Natural killer cell (primary cell): Measurements from ENCODE around the gene PCBP3. TPM values are rescaled to one million over a fixed set of nuclear protein-coding genes. Genes with fewer than 3 reads are reported as not detected.

Experiments used
- ATAC-seq, 3 donors: fragments of 150-1000 bp in 2 of 3; fragments of 200-7000 bp in 1 of 3; cut with Tn5 transposase; 1 replicate in 1 of 3; 2 replicates in 2 of 3; pipeline ENCODE4 v1.10.0; 2021; ENCODE audit warnings: mild to moderate bottlenecking in 2 of 3, moderate library complexity in 2 of 3
- DNase-seq, 2 donors: peaks; one replicate each; pipeline versions ENCODE4 v3.0.0 to v3.0.0-alpha.2; 2013 to 2021; ENCODE audit warnings: mixed read lengths in 1 of 2
- H3K27ac ChIP-seq: one replicate; pipeline ENCODE4 v1.5.1; 2013; ENCODE audit warnings: mild to moderate bottlenecking, low read length
- H3K27me3 ChIP-seq: one replicate; pipeline ENCODE4 v1.6.1; 2013; ENCODE audit warnings: low read length; ENCODE audit not compliant: control insufficient read depth, insufficient read depth
- H3K36me3 ChIP-seq: one replicate; pipeline ENCODE4 v1.6.1; 2013; ENCODE audit warnings: low read length; ENCODE audit not compliant: control insufficient read depth, insufficient read depth
- H3K4me1 ChIP-seq: one replicate; pipeline ENCODE4 v1.6.1; 2013; ENCODE audit warnings: low read length; ENCODE audit not compliant: control insufficient read depth, insufficient read depth
- H3K4me3 ChIP-seq: one replicate; pipeline ENCODE4 v1.5.1; 2013; ENCODE audit warnings: low read length
- H3K9me3 ChIP-seq: one replicate; pipeline ENCODE4 v1.6.1; 2013; ENCODE audit warnings: low read length; ENCODE audit not compliant: control insufficient read depth, insufficient read depth
- H3K27ac Mint-ChIP-seq, 2 donors: one replicate each; pipeline ENCODE4 v1.8.0; 2022; ENCODE audit warnings: mild to moderate bottlenecking in 2 of 2, mixed read lengths in 2 of 2, moderate library complexity in 1 of 2
- H3K27me3 Mint-ChIP-seq, 2 donors: one replicate each; pipeline ENCODE4 v1.8.0; 2022; ENCODE audit warnings: low read depth in 2 of 2, mixed read lengths in 2 of 2
- H3K36me3 Mint-ChIP-seq: one replicate; pipeline ENCODE4 v1.8.0; 2022; ENCODE audit warnings: mixed read lengths
- H3K4me1 Mint-ChIP-seq, 2 donors: one replicate each; pipeline ENCODE4 v1.8.0; 2022; ENCODE audit warnings: mixed read lengths in 2 of 2
- H3K4me3 Mint-ChIP-seq: one replicate; pipeline ENCODE4 v1.8.0; 2022; ENCODE audit warnings: mild to moderate bottlenecking, moderate library complexity, mixed read lengths
- H3K9me3 Mint-ChIP-seq, 2 donors: one replicate each; pipeline ENCODE4 v1.8.0; 2022; ENCODE audit warnings: mixed read lengths in 2 of 2
- WGBS: methylation state at CpG from one replicate; pipeline ENCODE4 v1.1.7; 2013; ENCODE audit warnings: missing lambda C conversion rate; ENCODE audit not compliant: insufficient coverage; 5-methylcytosine and 5-hydroxymethylcytosine counted together
- intact Hi-C: fragments of 100-400 bp; cut with micrococcal nuclease; formaldehyde crosslinking; loops from one replicate; pipeline ENCODE4 v1.14.2; 2022
- total RNA-seq, 4 donors: library from RNA; stranded (reverse); fragments of 120-200 nt in 1 of 4; gene quantifications; one replicate each; pipeline versions ENCODE4 v1.2.3 to v1.2.4, GENCODE V29; 2013 to 2022
- TF ChIP-seq, protein P1 (sequence below): fragments of 200-600 bp; IDR thresholded peaks from one replicate; pipeline ENCODE4 v1.8.0; 2022; ENCODE audit warnings: antibody characterized with exemption

Gene PCBP3
- total RNA-seq, 3 donors from 2014 or later (not counting 1 experiment from before 2014, with no cell fraction given), result 0.50 to 3.0 (median 0.52) TPM

- intact Hi-C loops, result no loop called here
- H3K36me3 ChIP-seq, result no peaks in the 10 kb centered on the region
- H3K4me3 ChIP-seq, result no peak overlapping the region
- ATAC-seq (no peak), DNase-seq (no peak)
- Mint-ChIP-seq H3K36me3 (no peaks in the 10 kb centered on the region), H3K27me3 (peaks cover 15 to 18% of the 10 kb centered on the region in 2 donors), H3K4me1 (peaks cover 0 to 10% of the 10 kb centered on the region in 2 donors), H3K4me3 (no peak overlapping the region), H3K27ac (no peak overlapping the region), H3K9me3 (no peaks in the 10 kb centered on the region)
- no peak overlapping the region for H3K27ac ChIP-seq
- TF ChIP-seq, protein P1, sequence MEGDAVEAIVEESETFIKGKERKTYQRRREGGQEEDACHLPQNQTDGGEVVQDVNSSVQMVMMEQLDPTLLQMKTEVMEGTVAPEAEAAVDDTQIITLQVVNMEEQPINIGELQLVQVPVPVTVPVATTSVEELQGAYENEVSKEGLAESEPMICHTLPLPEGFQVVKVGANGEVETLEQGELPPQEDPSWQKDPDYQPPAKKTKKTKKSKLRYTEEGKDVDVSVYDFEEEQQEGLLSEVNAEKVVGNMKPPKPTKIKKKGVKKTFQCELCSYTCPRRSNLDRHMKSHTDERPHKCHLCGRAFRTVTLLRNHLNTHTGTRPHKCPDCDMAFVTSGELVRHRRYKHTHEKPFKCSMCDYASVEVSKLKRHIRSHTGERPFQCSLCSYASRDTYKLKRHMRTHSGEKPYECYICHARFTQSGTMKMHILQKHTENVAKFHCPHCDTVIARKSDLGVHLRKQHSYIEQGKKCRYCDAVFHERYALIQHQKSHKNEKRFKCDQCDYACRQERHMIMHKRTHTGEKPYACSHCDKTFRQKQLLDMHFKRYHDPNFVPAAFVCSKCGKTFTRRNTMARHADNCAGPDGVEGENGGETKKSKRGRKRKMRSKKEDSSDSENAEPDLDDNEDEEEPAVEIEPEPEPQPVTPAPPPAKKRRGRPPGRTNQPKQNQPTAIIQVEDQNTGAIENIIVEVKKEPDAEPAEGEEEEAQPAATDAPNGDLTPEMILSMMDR, result no peak
- no peaks in the 10 kb centered on the region for H3K9me3 ChIP-seq
- 100% methylated on average over 1 of the region's 1 CpG for WGBS
- no peaks in the 10 kb centered on the region for H3K4me1 ChIP-seq
- H3K27me3 ChIP-seq, result no peaks in the 10 kb centered on the region
These were observed 56.4 kb downstream of the PCBP3 start for GRCh38 chr21:45699966-45700365.

DNA sequence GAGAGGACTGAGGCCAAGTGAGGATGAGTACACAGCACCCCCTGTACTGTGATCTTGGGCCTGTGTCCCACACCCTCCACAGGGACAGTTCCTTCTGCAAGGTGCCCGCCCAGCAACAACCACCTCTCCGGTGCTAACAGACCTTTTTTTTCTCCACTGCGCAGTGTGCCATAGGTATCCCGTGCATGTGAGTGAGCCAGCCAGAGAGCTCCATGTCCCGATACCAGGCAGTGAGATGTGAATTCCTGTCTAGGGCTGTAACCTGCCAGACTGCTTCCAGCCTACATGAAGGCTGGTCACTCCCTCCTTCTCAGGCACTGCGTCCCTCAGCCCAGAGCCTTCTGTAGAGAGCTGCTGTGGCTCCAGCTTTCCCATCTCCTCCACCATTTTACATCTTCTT lies 56.9 kb downstream of the PCBP3 start:
- Mint-ChIP-seq H3K4me3 (no peak overlapping the region), H3K9me3 (no peaks in the 10 kb centered on the region), H3K27me3 (peaks cover 15 to 18% of the 10 kb centered on the region in 2 donors), H3K4me1 (peaks cover 0 to 10% of the 10 kb centered on the region in 2 donors), H3K36me3 (no peaks in the 10 kb centered on the region), H3K27ac (no peak overlapping the region)
- H3K27me3 ChIP-seq, result no peaks in the 10 kb centered on the region
- H3K4me3 ChIP-seq, result no peak overlapping the region
- H3K4me1 ChIP-seq, result no peaks in the 10 kb centered on the region
- H3K9me3 ChIP-seq, result no peaks in the 10 kb centered on the region
- DNase-seq (no peak), ATAC-seq (no peak)
- WGBS, result 92% methylated on average over 6 of the region's 6 CpGs
- intact Hi-C loops, result no loop called here
- no peak overlapping the region for H3K27ac ChIP-seq
- TF ChIP-seq, protein P1, result no peak
- no peaks in the 10 kb centered on the region for H3K36me3 ChIP-seq

DNA sequence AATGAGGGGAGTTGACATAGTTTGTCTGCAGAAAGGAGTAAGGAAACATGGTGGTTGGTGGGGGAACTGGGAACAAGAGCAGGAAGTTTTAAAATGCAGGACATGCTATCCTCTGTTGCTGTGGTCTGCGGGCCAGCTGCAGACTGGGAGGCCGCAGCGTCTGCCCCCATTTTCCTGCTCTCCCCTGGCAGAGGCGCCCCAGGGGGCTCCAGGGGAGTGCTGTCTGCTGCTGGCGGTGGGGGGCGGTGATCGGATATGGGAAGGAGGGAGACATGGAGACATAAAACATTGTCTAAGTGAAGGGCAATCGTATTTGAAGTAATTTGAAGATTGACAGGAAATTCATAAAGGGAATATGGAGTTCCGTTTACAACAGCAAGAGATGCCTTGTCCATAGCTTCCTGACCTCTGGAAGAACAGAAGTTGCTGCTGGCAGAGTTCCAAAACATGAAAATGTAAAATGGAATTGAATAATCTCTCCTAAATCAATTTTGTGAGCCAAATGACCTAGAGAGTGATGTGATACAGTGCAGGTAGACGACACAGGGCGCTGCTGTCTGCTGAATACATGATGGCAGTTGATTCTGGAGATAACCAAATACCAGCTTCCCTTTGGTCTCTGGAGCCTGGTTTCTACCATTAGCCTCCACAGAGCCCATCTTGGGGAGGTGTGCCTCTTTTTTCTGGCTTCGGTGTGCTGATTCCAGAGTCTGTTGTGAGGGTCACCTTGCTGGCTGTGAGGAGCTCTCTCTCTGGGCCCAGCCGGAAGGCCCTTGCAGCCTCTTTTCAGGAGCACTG lies 61.0 kb downstream of the PCBP3 start:
- TF ChIP-seq, protein P1, result no peak
- Histone ChIP-seq H3K27ac (no peak overlapping the region), H3K4me3 (no peak overlapping the region), H3K9me3 (no peaks in the 10 kb centered on the region), H3K4me1 (no peaks in the 10 kb centered on the region), H3K27me3 (no peaks in the 10 kb centered on the region), H3K36me3 (no peaks in the 10 kb centered on the region)
- H3K27ac Mint-ChIP-seq, result no peak overlapping the region
- DNase-seq (no peak), ATAC-seq (no peak)
- no peak overlapping the region for H3K4me3 Mint-ChIP-seq
- H3K4me1 Mint-ChIP-seq, result peaks cover 0 to 3% of the 10 kb centered on the region in 2 donors
- peaks cover 10 to 18% of the 10 kb centered on the region in 2 donors for H3K27me3 Mint-ChIP-seq
- intact Hi-C loops, result no loop called here
- H3K36me3 Mint-ChIP-seq, result no peaks in the 10 kb centered on the region
- 88% methylated on average over 13 of the region's 13 CpGs for WGBS
- no peaks in the 10 kb centered on the region for H3K9me3 Mint-ChIP-seq
